Measurements from ENCODE around the gene NFX1.
A peak's percentile ranks its signal among the peaks of the same experiment; 100 is the strongest.

Gene NFX1

DNA sequence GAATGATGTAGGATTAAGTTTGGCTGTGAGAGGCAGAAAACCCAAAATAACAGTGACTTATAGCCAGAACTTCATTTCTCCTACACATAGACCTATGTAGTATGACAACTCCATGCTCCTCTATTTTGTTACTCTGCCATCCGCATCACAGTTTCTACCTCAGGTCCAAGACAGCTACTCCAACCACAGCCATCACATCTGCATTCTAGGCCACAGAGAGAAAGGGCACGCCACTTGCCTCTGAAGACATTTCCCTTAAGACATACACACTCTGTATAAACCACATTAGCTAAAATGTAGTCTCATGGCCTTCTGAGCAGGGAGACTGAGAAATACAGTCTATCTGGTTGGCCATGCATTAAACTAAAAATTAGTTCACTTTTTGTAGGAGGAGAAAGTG is 40.3 kb upstream of the NFX1 start:
- Histone ChIP-seq H3K27ac (no peak overlapping the region), H3K9me3 (ENCODE audit: low read depth, low read length) (no peaks in the 10 kb centered on the region), H3K4me3 (no peak overlapping the region), H3K36me3 (ENCODE audit: insufficient read depth, low read length) (peaks cover 16% of the 10 kb centered on the region), H3K9ac (ENCODE audit: insufficient read length) (no peak overlapping the region)
- TF ChIP-seq POLR2AphosphoS5 (IDR thresholded peaks at IDR 0.05; ENCODE audit: borderline replicate concordance, low read depth, low read length) = no peak
- no peak for TF ChIP-seq EZH2 (IDR thresholded peaks at IDR 0.05)
- no peak for TF ChIP-seq FOXP2 (optimal IDR thresholded peaks at IDR 0.05; ENCODE audit: control extremely low read depth, extremely low read length, insufficient read depth)
- no peak for DNase-seq (ENCODE audit: low read depth, low spot score)

DNA sequence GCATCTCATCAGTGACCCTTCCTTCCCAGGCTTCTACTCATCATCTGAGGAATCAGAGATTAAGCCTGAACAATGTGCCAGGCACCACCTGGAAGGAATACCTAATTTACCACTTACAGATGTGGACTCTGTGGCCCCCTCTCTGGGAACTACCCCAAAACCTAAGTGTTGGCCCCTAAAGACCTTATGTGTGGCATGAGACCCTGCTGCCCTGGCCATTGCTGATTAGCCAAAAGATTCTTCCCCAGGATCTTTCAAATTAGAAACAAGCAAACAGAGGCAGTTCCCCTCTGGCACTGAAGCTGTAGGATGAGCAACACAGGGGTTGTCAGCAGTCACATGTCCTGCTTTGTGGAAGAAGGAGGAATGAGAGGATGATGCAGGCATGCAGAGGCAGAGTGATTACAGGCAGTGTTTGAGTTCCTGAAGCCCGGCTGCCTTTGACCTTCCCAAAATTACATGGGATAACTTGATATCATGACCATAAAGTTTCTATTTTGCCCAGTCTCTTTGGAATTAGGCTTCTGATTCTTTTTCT is 39.8 kb upstream of the NFX1 start:
- H3K36me3 ChIP-seq (ENCODE audit: insufficient read depth, low read length) = peaks cover 22% of the 10 kb centered on the region
- TF ChIP-seq EZH2 (IDR thresholded peaks at IDR 0.05) = no peak
- TF ChIP-seq FOXP2 (optimal IDR thresholded peaks at IDR 0.05; ENCODE audit: control extremely low read depth, extremely low read length, insufficient read depth) = no peak
- no peak for TF ChIP-seq POLR2AphosphoS5 (IDR thresholded peaks at IDR 0.05; ENCODE audit: borderline replicate concordance, low read depth, low read length)
- H3K27ac ChIP-seq = no peak overlapping the region
- H3K4me3 ChIP-seq = no peak overlapping the region
- DNase-seq (ENCODE audit: low read depth, low spot score) = no peak
- no peaks in the 10 kb centered on the region for H3K9me3 ChIP-seq (ENCODE audit: low read depth, low read length)
- H3K9ac ChIP-seq (ENCODE audit: insufficient read length) = no peak overlapping the region

DNA sequence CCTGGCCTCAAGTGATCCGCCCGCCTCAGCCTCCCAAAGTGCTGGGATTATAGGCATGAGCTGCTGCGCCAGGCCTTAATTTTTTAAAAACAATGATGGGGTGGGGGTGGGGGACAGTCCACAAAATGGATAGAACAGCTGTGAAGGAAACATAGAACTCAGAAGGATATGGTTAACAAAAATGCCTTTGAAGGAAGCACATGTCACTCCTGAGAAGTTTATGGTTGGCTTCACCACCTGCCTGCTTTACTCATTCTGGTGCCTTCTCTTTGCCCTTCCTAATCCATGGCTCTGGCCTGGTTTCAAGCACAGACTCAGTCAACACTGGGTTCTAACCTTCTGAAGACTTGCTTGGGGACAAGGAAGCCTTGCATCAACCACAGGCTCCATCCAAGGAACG is 36.1 kb upstream of the NFX1 start:
- Histone ChIP-seq H3K27ac (no peak overlapping the region), H3K9ac (ENCODE audit: insufficient read length) (no peak overlapping the region), H3K36me3 (ENCODE audit: insufficient read depth, low read length) (peaks cover 53% of the 10 kb centered on the region), H3K4me3 (no peak overlapping the region), H3K9me3 (ENCODE audit: low read depth, low read length) (no peaks in the 10 kb centered on the region)
- TF ChIP-seq FOXP2 (optimal IDR thresholded peaks at IDR 0.05; ENCODE audit: control extremely low read depth, extremely low read length, insufficient read depth) (no peak), POLR2AphosphoS5 (IDR thresholded peaks at IDR 0.05; ENCODE audit: borderline replicate concordance, low read depth, low read length) (no peak)
- no peak for DNase-seq (ENCODE audit: low read depth, low spot score)

DNA sequence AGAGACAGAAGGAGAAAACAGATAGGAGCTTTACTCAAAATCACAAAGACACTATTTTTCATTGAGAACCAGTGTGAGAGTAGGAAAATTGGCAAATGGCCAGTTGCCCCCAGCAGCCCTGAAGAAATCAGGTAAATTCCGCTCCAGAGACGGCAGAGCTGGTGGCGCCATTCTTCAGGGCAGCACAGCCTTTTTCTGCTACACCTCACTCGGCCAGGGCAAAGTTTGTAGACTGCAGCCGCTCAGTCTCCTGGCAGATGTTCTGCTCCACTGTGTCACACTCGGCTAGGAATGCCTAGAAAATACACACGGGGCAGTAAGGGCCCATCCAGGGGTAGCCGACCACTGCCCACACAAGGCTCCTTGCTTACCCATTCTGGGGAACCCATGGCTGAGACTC is 35.3 kb upstream of the NFX1 start:
- peaks cover 61% of the 10 kb centered on the region for H3K36me3 ChIP-seq (ENCODE audit: insufficient read depth, low read length)
- H3K4me3 ChIP-seq = no peak overlapping the region
- no peak overlapping the region for H3K27ac ChIP-seq
- H3K9ac ChIP-seq (ENCODE audit: insufficient read length) = no peak overlapping the region
- TF ChIP-seq EZH2 (IDR thresholded peaks at IDR 0.05) = no peak
- no peak for DNase-seq (ENCODE audit: low read depth, low spot score)
- no peaks in the 10 kb centered on the region for H3K9me3 ChIP-seq (ENCODE audit: low read depth, low read length)

DNA sequence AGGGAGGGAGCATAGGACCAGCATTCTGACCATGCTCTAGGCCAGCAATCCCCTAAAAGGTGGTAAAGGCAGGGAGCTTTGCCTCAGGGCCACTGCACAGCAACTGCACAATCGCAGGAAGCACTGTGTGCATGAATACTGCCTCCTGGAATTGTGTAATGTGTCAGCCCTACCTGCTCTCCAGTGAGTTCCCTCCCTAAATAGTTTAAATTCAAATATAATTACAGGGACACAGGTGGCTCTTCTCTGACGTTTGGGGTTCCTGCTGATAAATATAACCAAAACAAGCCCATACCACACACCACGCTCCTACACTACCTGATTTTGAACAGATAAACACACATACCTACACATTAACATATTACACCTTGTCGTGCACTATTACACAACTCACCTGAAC is 34.8 kb upstream of the NFX1 start:
- Histone ChIP-seq H3K9me3 (ENCODE audit: low read depth, low read length) (no peaks in the 10 kb centered on the region), H3K4me3 (no peak overlapping the region), H3K9ac (ENCODE audit: insufficient read length) (no peak overlapping the region), H3K27ac (no peak overlapping the region), H3K36me3 (ENCODE audit: insufficient read depth, low read length) (peaks cover 65% of the 10 kb centered on the region)
- DNase-seq (ENCODE audit: low read depth, low spot score) = no peak
- TF ChIP-seq FOXP2 (optimal IDR thresholded peaks at IDR 0.05; ENCODE audit: control extremely low read depth, extremely low read length, insufficient read depth) (no peak), POLR2AphosphoS5 (IDR thresholded peaks at IDR 0.05; ENCODE audit: borderline replicate concordance, low read depth, low read length) (no peak), EZH2 (IDR thresholded peaks at IDR 0.05) (no peak)

DNA sequence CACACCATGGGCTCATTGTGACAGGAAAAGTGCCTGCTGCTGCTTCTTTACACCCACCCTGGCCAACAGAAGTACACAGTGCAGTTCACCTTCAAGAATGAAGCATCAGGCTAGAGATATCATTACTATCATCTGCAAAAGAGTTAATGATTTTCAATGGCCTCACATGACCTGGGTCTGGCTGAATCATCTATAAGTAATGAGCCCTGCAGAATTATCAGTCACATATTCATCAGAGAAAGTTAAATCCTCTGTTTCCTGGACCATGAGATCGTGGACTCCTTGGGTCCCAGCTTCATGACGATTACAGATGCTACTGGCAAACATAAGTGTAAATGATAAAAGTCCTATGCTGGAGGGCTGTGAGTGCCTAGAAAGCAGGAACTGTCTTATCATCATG is 34.1 kb upstream of the NFX1 start:
- TF ChIP-seq FOXP2 (optimal IDR thresholded peaks at IDR 0.05; ENCODE audit: control extremely low read depth, extremely low read length, insufficient read depth) = no peak
- TF ChIP-seq POLR2AphosphoS5 (IDR thresholded peaks at IDR 0.05; ENCODE audit: borderline replicate concordance, low read depth, low read length) = no peak
- TF ChIP-seq EZH2 (IDR thresholded peaks at IDR 0.05) = no peak
- H3K9me3 ChIP-seq (ENCODE audit: low read depth, low read length) = no peaks in the 10 kb centered on the region
- H3K36me3 ChIP-seq (ENCODE audit: insufficient read depth, low read length) = peaks cover 73% of the 10 kb centered on the region
- no peak for DNase-seq (ENCODE audit: low read depth, low spot score)
- no peak overlapping the region for H3K27ac ChIP-seq
- H3K9ac ChIP-seq (ENCODE audit: insufficient read length) = no peak overlapping the region
- H3K4me3 ChIP-seq = no peak overlapping the region

DNA sequence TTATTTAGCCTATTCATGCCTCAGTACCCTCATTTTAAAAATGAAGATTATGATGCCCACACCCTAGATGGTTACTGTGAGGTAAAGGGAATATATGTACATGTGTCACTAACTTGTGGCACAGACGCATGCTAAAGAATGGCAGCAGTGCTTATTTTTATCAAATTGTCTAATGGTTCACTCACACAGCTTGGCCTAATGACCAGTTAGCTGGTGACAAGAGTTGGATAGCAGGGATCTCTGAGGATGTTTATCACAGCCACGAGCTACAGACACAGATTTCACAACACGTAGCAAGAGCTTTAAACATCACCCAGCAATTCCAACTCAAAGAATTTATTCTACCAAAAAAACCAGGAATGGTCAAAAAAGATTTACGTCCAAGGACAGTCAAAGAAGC is 33.0 kb upstream of the NFX1 start:
- no peak overlapping the region for H3K4me3 ChIP-seq
- peaks cover 82% of the 10 kb centered on the region for H3K36me3 ChIP-seq (ENCODE audit: insufficient read depth, low read length)
- no peak overlapping the region for H3K9ac ChIP-seq (ENCODE audit: insufficient read length)
- no peak for TF ChIP-seq FOXP2 (optimal IDR thresholded peaks at IDR 0.05; ENCODE audit: control extremely low read depth, extremely low read length, insufficient read depth)
- H3K27ac ChIP-seq = no peak overlapping the region
- no peaks in the 10 kb centered on the region for H3K9me3 ChIP-seq (ENCODE audit: low read depth, low read length)
- DNase-seq (ENCODE audit: low read depth, low spot score) = no peak

DNA sequence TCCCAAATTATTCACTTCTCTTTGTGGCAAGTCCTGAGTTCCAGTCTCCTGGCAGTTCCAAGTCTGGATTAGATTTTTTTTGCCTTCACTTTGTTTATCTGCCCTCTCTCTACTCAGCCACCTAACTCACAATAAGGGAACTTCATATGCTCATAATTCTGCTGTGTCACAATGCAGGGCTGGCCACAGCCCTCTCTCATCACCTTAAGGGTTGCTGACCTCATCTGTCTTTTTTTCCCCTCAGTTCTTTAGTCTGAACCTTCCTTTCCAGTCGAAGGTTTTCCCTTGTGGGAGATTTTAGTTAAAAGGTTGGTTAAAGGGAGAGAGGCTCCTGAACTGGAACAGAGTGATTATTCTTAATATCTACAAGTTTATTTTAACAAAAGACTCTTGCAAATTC is 29.9 kb upstream of the NFX1 start:
- Histone ChIP-seq H3K4me3 (no peak overlapping the region), H3K9me3 (ENCODE audit: low read depth, low read length) (no peaks in the 10 kb centered on the region), H3K9ac (ENCODE audit: insufficient read length) (no peak overlapping the region), H3K27ac (no peak overlapping the region), H3K36me3 (ENCODE audit: insufficient read depth, low read length) (peaks cover 65% of the 10 kb centered on the region)
- no peak for TF ChIP-seq EZH2 (IDR thresholded peaks at IDR 0.05)
- no peak for TF ChIP-seq POLR2AphosphoS5 (IDR thresholded peaks at IDR 0.05; ENCODE audit: borderline replicate concordance, low read depth, low read length)
- TF ChIP-seq FOXP2 (optimal IDR thresholded peaks at IDR 0.05; ENCODE audit: control extremely low read depth, extremely low read length, insufficient read depth) = no peak
- no peak for DNase-seq (ENCODE audit: low read depth, low spot score)

DNA sequence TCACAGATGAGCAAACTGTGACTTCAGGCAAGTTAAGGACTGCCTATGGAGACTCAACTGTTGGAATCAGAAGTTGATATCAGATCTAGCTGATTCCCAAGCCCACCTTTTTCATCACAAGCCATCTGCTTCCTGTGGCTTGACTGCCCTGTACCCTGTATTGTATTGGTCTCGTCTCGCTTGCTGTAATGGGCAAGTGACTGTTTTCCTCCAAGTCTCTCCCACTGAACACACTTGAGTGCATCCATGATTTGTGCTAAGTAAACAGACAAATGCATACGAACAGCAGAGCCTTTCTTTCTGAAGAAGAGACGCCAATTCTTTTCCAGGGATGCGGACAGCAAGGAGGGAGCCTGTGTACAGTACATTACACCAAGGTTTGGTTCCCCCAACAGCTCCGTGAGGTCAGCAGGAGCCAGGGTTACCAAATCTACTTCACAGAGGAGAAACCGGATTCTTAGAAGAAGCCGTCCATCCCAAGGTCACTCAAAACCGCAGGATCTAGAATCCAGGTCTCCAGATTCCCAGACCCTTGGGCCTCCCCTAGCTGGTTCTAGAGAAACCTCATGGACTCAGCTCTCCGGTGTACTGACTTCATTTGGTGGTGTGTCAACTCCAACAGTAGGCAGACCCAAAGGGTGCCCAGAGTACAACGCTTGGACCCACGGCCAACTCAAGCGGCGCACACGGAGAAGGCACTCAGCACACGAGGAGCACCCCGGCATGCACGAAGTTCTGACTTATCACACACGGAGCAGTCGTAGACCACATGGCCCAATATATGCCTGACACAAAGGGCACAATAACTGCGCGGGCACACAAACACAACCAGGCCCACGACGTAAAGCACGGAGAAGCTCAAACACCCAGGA is 26.9 kb upstream of the NFX1 start:
- no peaks in the 10 kb centered on the region for H3K9me3 ChIP-seq (ENCODE audit: low read depth, low read length)
- TF ChIP-seq FOXP2 (optimal IDR thresholded peaks at IDR 0.05; ENCODE audit: control extremely low read depth, extremely low read length, insufficient read depth) (no peak), EZH2 (IDR thresholded peaks at IDR 0.05) (no peak), POLR2AphosphoS5 (IDR thresholded peaks at IDR 0.05; ENCODE audit: borderline replicate concordance, low read depth, low read length) (no peak)
- H3K27ac ChIP-seq = no peak overlapping the region
- DNase-seq (ENCODE audit: low read depth, low spot score) = no peak
- peaks cover 62% of the 10 kb centered on the region for H3K36me3 ChIP-seq (ENCODE audit: insufficient read depth, low read length)
- H3K9ac ChIP-seq (ENCODE audit: insufficient read length) = peak overlapping the region; percentile 86
- peak overlapping the region; percentile 94 for H3K4me3 ChIP-seq
